Brain microvascular endothelial cell (primary cell): Measurements from ENCODE around the gene RHD.
"Not testable (repeated sequence)": the region's sequence is repeated elsewhere in the genome, so short reads cannot be mapped to it uniquely, and the experiment has no call there.

Experiments
- DNase-seq: peaks from one replicate; pipeline ENCODE4 v3.0.0-alpha.2; 2020
- H3K27ac ChIP-seq: fragments of 250-450 bp; sonication (Bioruptor Pico); 2 replicates; pipeline ENCODE4 v1.5.1; 2020; ENCODE audit warnings: mild to moderate bottlenecking, moderate library complexity
- H3K27me3 ChIP-seq: fragments of 250-450 bp; sonication (Bioruptor Pico); replicated peaks from 2 replicates; pipeline ENCODE4 v1.5.1; 2020; ENCODE audit warnings: mild to moderate bottlenecking
- H3K36me3 ChIP-seq: fragments of 250-450 bp; sonication (Bioruptor Pico); replicated peaks from 2 replicates; pipeline ENCODE4 v1.5.1; 2020; ENCODE audit warnings: mild to moderate bottlenecking
- H3K4me3 ChIP-seq: 2 replicates; pipeline ENCODE4 v1.5.1; 2011; ENCODE audit warnings: low read depth, mild to moderate bottlenecking, control low read depth, low read length, moderate library complexity
- CTCF ChIP-seq: IDR thresholded peaks from 2 replicates; pipeline ENCODE4 v1.5.1; 2011; ENCODE audit warnings: low read depth, mild to moderate bottlenecking, moderate library complexity, low read length, control low read depth, inconsistent platforms; ENCODE audit errors: missing control alignments
- in situ Hi-C: cut with HindIII; loops from 2 replicates; pipeline ENCODE4 v1.10.0; 2017; ENCODE audit warnings: low sequenced_read_pairs, low pct_ligation_motif_present

RHD gene

GRCh38 chr1:25309486-25309885, 37.2 kb downstream of the RHD start:
- H3K4me3 ChIP-seq, H3K27me3 ChIP-seq, DNase-seq, H3K36me3 ChIP-seq, H3K27ac ChIP-seq, in situ Hi-C loops: not testable (repeated sequence)

- DNase-seq, in situ Hi-C loops, H3K27me3 ChIP-seq, H3K36me3 ChIP-seq, H3K27ac ChIP-seq, H3K4me3 ChIP-seq: not testable (repeated sequence)
Observed at GRCh38 chr1:25312806-25313470, 40.6 kb downstream of the RHD start.

- H3K27ac ChIP-seq = peak overlapping the region; percentile 65
- peak; percentile 96 for DNase-seq
- in situ Hi-C loops = not testable (repeated sequence)
Observed at GRCh38 chr1:25320314-25320938, 48.1 kb downstream of the RHD start.

GRCh38 chr1:25322127-25322526, 49.8 kb downstream of the RHD start:
- H3K4me3 ChIP-seq, in situ Hi-C loops, H3K27me3 ChIP-seq, H3K36me3 ChIP-seq, H3K27ac ChIP-seq, DNase-seq: not testable (repeated sequence)

More at GRCh38 chr1:25320314-25320938, 48.1 kb downstream of the RHD start:
- not testable (repeated sequence) for H3K36me3 ChIP-seq, H3K27me3 ChIP-seq, H3K4me3 ChIP-seq

GRCh38 chr1:25324407-25324806, 52.1 kb downstream of the RHD start:
- H3K36me3 ChIP-seq, in situ Hi-C loops, DNase-seq, H3K4me3 ChIP-seq, H3K27ac ChIP-seq, H3K27me3 ChIP-seq: not testable (repeated sequence)

- H3K27ac ChIP-seq, DNase-seq, H3K27me3 ChIP-seq, in situ Hi-C loops, H3K4me3 ChIP-seq, H3K36me3 ChIP-seq: not testable (repeated sequence)
Observed at GRCh38 chr1:25327864-25328790, 55.8 kb downstream of the RHD start.

- in situ Hi-C loops, DNase-seq: not testable (repeated sequence)
- H3K27ac ChIP-seq = peak overlapping the region; percentile 54
Observed at GRCh38 chr1:25328791-25329185, 56.5 kb downstream of the RHD start.

GRCh38 chr1:25329336-25329735, 57.0 kb downstream of the RHD start:
- peak; percentile 21 for DNase-seq

More at GRCh38 chr1:25328791-25329185, 56.5 kb downstream of the RHD start:
- H3K4me3 ChIP-seq, H3K27me3 ChIP-seq, H3K36me3 ChIP-seq: not testable (repeated sequence)

GRCh38 chr1:25329950-25330349, 57.6 kb downstream of the RHD start:
- peak overlapping the region; percentile 39 for H3K27ac ChIP-seq
- H3K4me3 ChIP-seq, in situ Hi-C loops, H3K27me3 ChIP-seq, H3K36me3 ChIP-seq: not testable (repeated sequence)
- peak; percentile 78 for DNase-seq
- peak; percentile 45 for TF ChIP-seq CTCF

More at GRCh38 chr1:25329336-25329735, 57.0 kb downstream of the RHD start:
- H3K4me3 ChIP-seq, H3K27me3 ChIP-seq, H3K36me3 ChIP-seq, in situ Hi-C loops: not testable (repeated sequence)
- peak overlapping the region; percentile 54 for H3K27ac ChIP-seq
